Peyer's patch (tissue), 4 donors: ENCODE measurements around the gene LONP2. TPM values are rescaled to one million over a fixed set of nuclear protein-coding genes. Genes with fewer than 3 reads are reported as not detected.
A peak's percentile ranks its signal among the peaks of the same experiment; 100 is the strongest.
"Not testable (repeated sequence)": the region's sequence is repeated elsewhere in the genome, so short reads cannot be mapped to it uniquely, and the experiment has no call there.

Source experiments
- DNase-seq, 3 donors: peaks; one replicate each; pipeline ENCODE4 v3.0.0-alpha.2; 2017 to 2019
- H3K27ac ChIP-seq, 4 donors: fragments of 200-600 bp; sonication (generic); one replicate each; pipeline ENCODE4 v1.5.1; 2016 to 2019
- H3K27me3 ChIP-seq, 2 donors: fragments of 200-600 bp; sonication (generic); one replicate each; pipeline ENCODE4 v1.5.1; 2019
- H3K36me3 ChIP-seq, 3 donors: fragments of 200-600 bp; sonication (generic); one replicate each; pipeline ENCODE4 v1.5.1; 2016 to 2019
- H3K4me1 ChIP-seq, 4 donors: fragments of 200-600 bp; sonication (generic); one replicate each; pipeline ENCODE4 v1.5.1; 2016 to 2019
- H3K4me3 ChIP-seq, 4 donors: fragments of 200-600 bp; sonication (generic); 1 replicate in 3 of 4; 2 replicates in 1 of 4; pipeline ENCODE4 v1.5.1; 2016 to 2019; ENCODE audit warnings: mild to moderate bottlenecking in 1 of 4
- H3K9me3 ChIP-seq, 4 donors: fragments of 200-600 bp; sonication (generic); one replicate each; pipeline ENCODE4 v1.5.1; 2016 to 2019; ENCODE audit warnings: mild to moderate bottlenecking in 1 of 4
- CTCF ChIP-seq, 6 experiments: fragments of 450-650 bp in 4 of 6; fragments of 200-600 bp in 2 of 6; sonication (generic) in 1 of 6; IDR thresholded peaks; one replicate each; pipeline ENCODE4 v1.5.1; 2017 to 2019; ENCODE audit warnings: antibody characterized with exemption in 6 of 6, mild to moderate bottlenecking in 3 of 6, moderate library complexity in 1 of 6
- POLR2A ChIP-seq, 2 donors: fragments of 450-650 bp; IDR thresholded peaks; one replicate each; pipeline ENCODE4 v1.5.1; 2017; ENCODE audit warnings: antibody characterized with exemption in 2 of 2, mild to moderate bottlenecking in 2 of 2, moderate library complexity in 2 of 2
- total RNA-seq, 4 donors: library from RNA; depleted of rRNA; stranded (reverse); fragments of >200 nt; gene quantifications; one replicate each; pipeline ENCODE4 v1.1.0, GENCODE V29; 2016

LONP2 gene
- total RNA-seq, 4 donors from 2014 or later, result 56.7 to 104 (median 70.7) TPM

GRCh38 chr16:48236286-48236685 lies 7.8 kb upstream of the LONP2 start:
- no peak for DNase-seq
- no peaks in the 10 kb centered on the region for H3K36me3 ChIP-seq
- TF ChIP-seq POLR2A (IDR thresholded peaks at IDR 0.05), result no peak
- TF ChIP-seq CTCF (IDR thresholded peaks at IDR 0.05), result no peak
- no peaks in the 10 kb centered on the region for H3K27me3 ChIP-seq
- no peaks in the 10 kb centered on the region for H3K9me3 ChIP-seq
- no peaks in the 10 kb centered on the region for H3K4me1 ChIP-seq
- no peak overlapping the region for H3K27ac ChIP-seq
- H3K4me3 ChIP-seq, result no peak overlapping the region

GRCh38 chr16:48240147-48240546 lies 4.0 kb upstream of the LONP2 start:
- H3K27me3 ChIP-seq, DNase-seq, H3K4me3 ChIP-seq, H3K36me3 ChIP-seq, H3K27ac ChIP-seq, H3K4me1 ChIP-seq, H3K9me3 ChIP-seq: not testable (repeated sequence)

GRCh38 chr16:48244863-48245195 lies 729 bp downstream of the LONP2 start:
- Histone ChIP-seq H3K27me3 (no peaks in the 10 kb centered on the region), H3K4me1 (peaks cover 0 to 31% (median 10%) of the 10 kb centered on the region in 4 donors), H3K4me3 (peak overlapping the region; percentile 70 to 82 (median 79)), H3K27ac (peak overlapping the region; percentile 84 to 91 (median 89)), H3K9me3 (no peaks in the 10 kb centered on the region), H3K36me3 (no peaks in the 10 kb centered on the region)
- TF ChIP-seq CTCF (IDR thresholded peaks at IDR 0.05), result no peak
- no peak for TF ChIP-seq POLR2A (IDR thresholded peaks at IDR 0.05)
- DNase-seq, result no peak

- TF ChIP-seq CTCF (IDR thresholded peaks at IDR 0.05) (no peak), POLR2A (IDR thresholded peaks at IDR 0.05) (no peak)
- no peaks in the 10 kb centered on the region for H3K27me3 ChIP-seq
- peaks cover 0 to 31% (median 10%) of the 10 kb centered on the region in 4 donors for H3K4me1 ChIP-seq
- no peak overlapping the region for H3K27ac ChIP-seq
- no peaks in the 10 kb centered on the region for H3K36me3 ChIP-seq
- H3K4me3 ChIP-seq, result peak overlapping the region in 2 of 4 donors; percentile 23 to 79
- no peaks in the 10 kb centered on the region for H3K9me3 ChIP-seq
- DNase-seq, result no peak
Measured at GRCh38 chr16:48246066-48246465, 2.0 kb downstream of the LONP2 start.

- H3K9me3 ChIP-seq, result no peaks in the 10 kb centered on the region
- no peaks in the 10 kb centered on the region for H3K27me3 ChIP-seq
- H3K4me3 ChIP-seq, result peak within 1 kb of the TSS in 1 of 4 donors; percentile 23
- H3K27ac ChIP-seq, result no peak within 1 kb of the TSS
- peaks cover 0 to 31% (median 10%) of the 10 kb centered on the region in 4 donors for H3K4me1 ChIP-seq
- peaks cover 0 to 3% (median 0%) of the 10 kb centered on the region in 3 donors for H3K36me3 ChIP-seq
- DNase-seq, result no peak
- TF ChIP-seq POLR2A (IDR thresholded peaks at IDR 0.05), result no peak
Measured at GRCh38 chr16:48247311-48247710, 3.2 kb downstream of the LONP2 start, which contains the start of gene ABCC11. Gene ABCC11 (minus strand): TSS chr16:48247539. CDS start chr16:48231921, 15,618 bp downstream.

- Histone ChIP-seq H3K4me3 (no peak overlapping the region), H3K9me3 (no peaks in the 10 kb centered on the region), H3K27me3 (no peaks in the 10 kb centered on the region), H3K36me3 (peaks cover 0 to 36% (median 0%) of the 10 kb centered on the region in 3 donors), H3K27ac (peak overlapping the region in 2 of 4 donors; percentile 60 to 61), H3K4me1 (peaks cover 0 to 23% (median 3%) of the 10 kb centered on the region in 4 donors)
- TF ChIP-seq CTCF (IDR thresholded peaks at IDR 0.05), result no peak
- no peak for TF ChIP-seq POLR2A (IDR thresholded peaks at IDR 0.05)
- DNase-seq, result no peak
Measured at GRCh38 chr16:48250520-48251278, 6.6 kb downstream of the LONP2 start.
